Globus pallidus (tissue), 1 donor: ENCODE measurements around the gene GATA1.

Experiments
- DNase-seq: peaks from one replicate; pipeline ENCODE4 v3.0.0-alpha.2; 2015; ENCODE audit warnings: low spot score

Gene GATA1

DNA sequence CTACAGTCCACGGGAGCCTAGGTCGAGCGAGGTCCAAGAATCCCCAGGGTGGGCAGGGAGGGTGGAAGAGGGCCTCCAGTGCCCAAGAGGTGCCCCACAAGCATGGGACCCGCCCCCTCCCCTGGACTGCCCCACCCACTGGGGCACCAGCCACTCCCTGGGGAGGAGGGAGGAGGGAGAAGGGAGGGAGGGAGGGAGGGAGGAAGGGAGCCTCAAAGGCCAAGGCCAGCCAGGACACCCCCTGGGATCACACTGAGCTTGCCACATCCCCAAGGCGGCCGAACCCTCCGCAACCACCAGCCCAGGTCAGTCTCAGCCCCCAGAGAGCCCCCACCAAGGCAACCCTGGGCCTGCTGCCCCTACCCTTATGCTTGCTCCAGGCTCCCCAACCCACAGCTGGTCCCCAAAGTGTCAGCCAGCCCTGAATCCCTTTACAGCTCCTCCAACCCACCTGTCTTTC, at the start of gene GATA1:
Gene GATA1, plus strand, starts transcription at position 250 of the 460 bp plus-strand sequence. CDS start 4,520 bp downstream, outside the sequence.
- DNase-seq, result no peak

DNA sequence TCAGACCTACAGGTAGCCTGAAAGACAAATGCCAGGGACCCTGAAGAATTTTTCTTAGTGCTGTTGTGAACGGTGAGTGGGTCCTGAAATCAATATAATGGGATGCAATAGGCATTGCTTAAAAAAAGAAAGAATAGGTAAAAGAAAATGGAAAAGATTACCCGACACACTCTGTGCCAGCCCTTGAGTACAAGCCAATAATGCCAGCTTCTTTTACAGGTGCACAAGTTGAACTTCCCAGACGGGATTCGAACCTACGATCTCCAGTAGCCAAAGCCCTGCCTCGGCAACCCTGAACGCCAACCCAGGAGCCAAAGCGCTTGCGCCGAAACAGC, 49.5 kb upstream of the GATA1 start:
- no peak for DNase-seq

DNA sequence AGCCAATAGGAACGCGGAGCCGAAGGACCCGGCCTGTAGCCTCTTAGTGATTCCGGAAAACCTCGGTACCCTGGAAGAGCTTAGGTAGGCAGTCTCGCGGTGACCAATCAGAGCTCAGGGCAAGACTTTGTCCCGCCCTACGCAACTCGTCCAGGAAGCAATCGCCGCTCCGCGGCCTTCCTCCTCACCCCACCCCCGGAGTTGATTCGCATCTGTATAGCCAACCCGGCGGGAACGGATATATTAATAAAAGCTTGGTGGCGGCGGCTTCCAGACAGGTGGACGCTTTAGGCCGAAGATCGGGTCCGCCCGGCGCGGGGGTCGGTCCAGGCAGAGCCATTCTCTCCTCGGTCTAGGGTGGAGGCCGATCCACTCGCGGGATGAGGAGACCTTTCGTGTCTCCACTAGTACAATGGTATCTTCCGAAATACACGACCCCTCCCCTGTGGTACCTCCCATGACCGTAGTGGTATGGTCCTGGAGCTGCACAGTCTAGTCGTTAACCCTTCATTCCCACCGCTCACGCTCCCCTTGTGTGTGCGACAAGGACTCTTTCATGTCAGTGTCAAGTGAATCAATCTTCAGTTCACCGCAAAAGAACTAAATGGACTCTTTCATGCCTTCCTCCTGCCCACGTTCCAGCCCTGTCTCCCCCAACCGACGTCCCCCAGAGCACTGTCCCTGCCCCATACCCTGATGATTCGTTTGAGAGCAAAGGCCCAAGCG, 49.0 kb upstream of the GATA1 start:
- DNase-seq, result peak; percentile 96

DNA sequence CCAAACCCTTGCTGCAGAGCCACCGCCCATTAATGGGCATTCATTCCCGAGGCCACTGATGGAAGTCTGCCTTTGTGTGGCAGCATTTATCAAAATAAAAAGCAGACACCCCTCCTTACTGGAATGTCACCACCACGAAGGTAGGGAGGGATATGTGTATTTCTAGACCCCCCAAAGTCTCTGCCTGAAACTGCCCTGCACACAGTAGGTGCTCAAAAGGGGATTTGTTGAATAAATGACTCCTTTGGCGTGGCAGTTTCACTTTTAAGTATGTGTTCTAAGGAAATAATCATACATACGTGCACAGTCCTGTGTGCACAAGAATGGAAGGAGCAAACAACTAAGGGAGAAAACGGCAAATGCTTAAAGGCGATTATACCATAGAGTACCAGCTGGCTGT, 48.5 kb upstream of the GATA1 start:
- DNase-seq, result no peak

DNA sequence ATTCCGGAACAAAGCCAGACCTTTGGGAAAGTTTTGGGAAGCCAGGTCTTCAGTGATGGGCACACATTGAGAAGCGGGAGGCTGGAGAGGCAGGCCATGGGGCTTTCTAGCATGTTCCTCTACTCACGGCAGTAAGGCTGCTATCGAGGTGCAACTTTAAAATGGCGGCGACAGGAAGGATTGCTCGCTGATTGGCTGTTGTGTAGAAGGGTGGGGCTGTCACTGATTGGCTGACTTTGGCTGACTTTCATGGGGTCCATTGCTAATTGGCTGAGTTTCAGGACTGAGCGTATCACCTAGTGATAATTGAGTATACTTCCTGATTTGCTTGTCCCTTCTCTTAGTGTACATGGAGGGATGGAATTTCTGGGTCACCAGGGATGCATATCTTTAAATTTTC, 44.6 kb upstream of the GATA1 start:
- DNase-seq, result no peak

DNA sequence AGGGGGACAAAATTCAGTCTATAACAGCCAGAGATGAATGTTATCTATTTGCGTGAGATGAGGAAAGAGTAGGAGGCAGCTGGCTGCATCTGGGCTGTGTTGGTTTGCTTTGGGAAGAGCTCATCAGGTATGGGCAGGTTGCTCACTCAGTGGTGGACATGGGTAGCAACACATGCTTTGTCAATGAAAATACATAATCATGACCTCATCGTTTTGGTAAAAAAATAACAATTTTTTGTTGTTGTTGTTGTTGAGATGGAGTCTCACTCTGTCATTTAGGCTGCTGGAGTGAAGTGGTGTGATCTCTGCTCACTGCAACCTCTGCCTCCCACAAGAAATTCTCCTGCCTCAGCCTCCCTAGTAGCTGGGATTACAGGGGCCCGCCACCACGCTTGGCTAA, 41.2 kb upstream of the GATA1 start:
- no peak for DNase-seq

DNA sequence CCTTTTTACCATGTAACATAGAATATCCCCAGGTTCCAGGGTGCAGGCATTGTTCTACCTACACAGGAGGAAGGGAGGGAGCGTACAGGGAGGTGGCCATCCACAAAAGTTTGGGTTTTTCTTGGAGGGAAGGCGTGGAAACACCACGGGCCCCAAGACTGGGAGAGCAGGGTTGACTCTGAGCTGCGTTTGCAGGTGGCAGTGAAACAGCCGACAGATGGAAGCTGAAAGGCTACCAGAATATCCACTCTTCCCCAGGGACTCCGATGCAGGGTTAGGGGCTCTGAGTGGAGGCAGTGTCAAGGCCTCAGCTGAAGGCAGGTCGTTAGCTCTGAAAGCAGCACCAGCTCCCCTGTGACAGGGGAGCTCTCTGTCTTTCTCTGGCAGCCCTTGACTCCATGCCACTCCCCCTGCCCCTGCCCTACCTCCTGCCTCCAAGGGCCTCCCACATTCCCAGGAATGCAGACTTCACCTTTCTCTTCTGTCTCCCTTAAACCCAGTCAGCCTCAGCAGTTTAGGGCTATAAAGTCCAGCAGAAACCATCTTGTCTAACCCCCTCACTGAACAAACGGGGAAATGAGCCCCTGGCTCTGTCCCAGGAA, 38.9 kb upstream of the GATA1 start:
- DNase-seq, result no peak

DNA sequence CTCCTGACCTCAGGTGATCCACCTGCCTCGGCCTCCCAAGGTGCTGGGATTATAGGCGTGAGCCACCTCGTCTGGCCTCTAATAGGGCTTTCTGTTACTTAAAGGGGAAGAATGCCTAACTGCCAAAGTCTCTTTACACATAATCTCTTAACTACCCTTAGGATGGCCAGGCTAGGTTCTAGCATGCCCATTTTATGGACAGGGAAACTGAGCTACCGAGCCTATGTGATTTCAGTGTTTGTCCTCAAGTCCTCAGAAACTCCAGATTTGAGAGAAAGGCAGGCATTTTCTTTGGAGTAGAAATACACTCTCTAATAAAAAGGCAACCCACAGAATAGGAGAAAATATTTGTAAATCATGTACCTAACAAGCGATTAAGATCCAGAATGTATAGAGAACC, 37.2 kb upstream of the GATA1 start:
- no peak for DNase-seq

DNA sequence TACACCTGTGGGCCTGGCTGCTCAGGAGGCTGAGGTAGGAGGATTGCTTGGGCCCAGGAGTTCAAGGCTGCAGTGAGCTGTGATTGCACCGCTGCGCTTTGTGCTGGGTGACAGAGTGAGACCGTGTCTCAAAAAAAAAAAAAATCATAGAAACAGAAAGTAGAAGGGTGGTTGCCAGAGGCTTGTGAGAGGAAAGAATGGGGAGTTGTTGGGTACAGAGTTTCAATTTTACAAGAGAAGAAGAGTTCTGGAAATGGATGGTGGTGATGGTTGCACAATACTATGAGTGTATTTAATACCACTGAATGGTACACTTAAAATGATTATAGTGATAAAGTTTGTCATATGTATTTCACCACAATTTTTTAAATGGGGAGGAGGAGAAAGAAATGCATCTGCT, 35.0 kb upstream of the GATA1 start:
- no peak for DNase-seq

DNA sequence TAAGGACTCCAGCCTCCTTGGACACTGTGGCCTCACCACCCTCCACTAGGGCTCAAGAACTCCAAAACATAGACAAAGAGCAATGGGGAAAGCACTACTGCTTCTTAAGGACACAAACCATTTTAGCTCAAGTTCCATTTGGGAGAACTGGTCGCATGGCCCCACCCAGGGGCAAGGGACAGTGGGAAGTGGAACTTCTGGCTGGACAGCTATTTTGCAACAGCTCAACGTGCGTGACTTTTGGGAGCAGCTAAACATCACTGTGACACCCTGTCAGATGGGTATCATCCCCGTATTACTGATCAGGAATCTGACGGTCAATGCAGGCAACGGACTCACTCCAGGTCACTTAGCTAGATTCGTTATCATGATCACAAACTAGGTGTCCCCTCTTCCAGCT, 33.9 kb upstream of the GATA1 start:
- no peak for DNase-seq

DNA sequence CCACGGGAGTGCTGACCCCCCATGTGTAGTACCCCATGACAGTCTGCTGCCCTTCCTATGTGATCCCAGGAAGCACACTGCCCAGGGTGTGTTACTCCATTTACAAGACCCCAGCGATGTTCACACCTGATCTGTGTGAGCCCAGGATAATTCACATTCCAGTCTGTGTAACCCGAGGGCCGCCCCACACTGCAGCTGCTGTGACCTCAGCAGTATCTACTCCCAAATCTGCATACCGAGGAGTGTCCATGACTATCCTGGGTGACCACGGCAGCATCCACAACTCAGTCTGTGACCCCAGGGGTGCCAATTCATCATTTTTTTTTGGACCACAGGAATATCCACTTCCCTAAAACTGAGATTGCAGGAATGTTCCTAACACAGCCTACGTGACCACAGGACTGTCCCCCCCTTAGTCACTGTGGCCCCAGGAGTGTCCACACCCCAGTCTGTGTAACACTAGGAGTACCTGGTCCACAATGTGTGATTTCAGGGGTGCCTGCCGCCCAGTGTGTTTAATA, 32.6 kb upstream of the GATA1 start:
- DNase-seq, result no peak

DNA sequence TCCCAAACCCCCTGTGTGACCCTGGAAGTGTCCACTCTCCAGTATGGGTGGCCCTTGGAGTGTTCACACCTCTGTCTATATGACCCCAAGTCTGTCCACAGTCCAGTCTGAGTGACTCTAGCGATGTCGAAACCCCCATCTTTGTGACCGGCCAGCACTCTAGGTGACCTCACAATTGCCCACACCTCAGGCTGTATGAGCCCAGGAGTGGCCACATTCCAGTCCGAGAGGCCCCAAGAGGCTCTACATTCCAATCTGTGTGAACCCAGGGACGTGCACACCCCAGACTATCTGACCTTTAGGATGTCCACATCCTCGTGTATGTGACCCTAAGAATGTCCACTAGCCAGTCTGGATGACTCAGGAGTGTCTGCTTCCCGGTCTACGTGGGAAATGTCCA, 32.2 kb upstream of the GATA1 start:
- DNase-seq, result no peak

DNA sequence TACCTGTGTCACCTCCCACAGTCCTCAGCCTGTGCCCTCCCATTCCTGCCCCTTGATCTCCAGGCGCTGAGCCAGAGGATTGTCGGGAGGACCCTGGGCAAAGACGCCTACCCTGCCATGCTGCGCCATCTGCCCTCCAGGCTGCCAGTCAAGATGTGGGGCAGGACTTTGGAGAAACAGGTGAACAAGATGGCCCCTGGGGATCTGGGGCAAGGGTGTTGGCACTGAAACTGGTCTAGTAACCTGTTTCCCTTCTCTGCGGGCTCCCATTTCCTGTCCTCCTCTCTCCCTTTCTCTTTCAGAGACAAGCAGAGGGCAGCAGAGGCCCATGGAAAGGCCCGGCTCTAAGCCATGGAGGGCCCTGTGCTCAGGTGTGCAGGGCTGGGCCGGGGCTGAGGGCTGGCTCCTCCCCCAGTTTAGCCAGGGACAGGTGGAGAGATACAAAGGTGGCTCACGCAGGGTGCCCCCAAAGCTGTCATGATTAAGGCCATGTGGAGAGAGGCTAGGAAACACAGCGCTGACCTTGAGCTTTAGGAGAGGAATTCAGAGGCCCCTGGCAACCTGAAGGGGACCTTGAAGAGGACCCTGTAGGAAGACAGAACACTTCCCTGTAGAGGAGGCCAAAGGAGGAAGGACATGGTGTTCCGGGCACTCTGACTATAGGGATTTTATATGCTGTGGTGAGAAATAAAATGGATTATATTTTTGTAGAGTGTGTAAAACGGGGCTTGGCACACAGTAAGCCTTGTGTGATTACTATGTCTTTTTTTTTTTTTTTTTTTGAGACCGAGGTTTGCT, 24.5 kb upstream of the GATA1 start, which contains the start of gene GLOD5:
Gene GLOD5, plus strand, starts transcription at position 74 of the 798 bp plus-strand sequence. Its CDS starts 44 bp downstream, at position 118.
- DNase-seq, result no peak

DNA sequence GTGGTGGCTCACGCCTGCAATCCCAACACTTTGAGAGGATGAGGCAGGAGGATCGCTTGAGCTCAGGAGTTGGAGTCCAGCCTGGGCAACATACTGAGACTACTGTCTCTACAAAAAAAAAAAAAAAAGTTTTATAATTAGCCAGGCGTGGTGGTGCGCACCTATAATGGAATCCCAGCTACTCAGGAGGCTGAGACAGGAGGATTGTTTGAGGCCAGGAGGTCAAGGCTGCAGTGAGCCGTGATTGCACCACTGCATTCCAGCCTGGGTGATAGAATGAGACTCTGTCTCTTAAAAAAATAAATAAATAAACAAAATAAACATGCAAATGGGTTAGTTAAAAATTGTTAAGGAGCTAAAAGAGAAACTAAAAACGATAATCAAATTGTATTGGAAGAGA, 17.2 kb upstream of the GATA1 start:
- DNase-seq, result no peak

DNA sequence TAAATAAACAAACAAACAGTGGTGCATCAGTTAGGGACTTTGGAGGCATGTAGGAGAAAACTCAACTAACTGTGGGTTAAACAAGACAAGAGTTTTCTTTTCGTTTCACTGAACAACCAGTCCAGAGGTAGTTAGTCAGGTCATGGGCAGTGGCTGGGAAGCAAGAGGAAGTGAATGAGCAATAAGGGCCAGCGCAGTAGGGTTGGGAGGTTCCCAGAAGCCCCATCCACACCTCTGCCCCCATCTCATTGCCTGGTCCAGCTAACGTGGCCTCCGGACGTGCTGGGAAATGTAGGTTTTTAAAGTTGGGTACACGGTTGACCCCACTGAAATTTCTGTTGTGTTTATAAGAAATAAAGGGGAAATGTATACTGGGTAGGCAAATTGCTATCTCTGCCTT, 16.1 kb upstream of the GATA1 start:
- no peak for DNase-seq

DNA sequence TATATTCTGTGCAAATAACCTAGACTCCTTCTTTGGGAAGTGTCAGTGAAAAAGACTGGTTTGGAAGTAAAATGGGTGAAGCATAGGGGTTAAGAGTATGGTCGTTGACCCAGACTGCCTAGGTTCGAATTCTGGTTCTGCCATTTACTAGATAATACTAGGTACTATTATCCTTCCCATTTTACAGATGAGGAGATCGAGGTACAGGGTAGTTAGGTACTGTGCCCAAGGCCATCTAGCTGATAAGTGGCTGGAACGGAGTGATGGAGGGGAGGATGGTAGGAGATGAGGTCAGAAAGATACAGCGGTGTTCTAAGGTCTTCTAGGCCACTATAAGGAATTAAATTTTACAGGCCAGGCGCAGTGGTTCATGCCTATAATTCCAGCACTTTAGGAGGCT, 13.8 kb upstream of the GATA1 start:
- DNase-seq, result no peak

DNA sequence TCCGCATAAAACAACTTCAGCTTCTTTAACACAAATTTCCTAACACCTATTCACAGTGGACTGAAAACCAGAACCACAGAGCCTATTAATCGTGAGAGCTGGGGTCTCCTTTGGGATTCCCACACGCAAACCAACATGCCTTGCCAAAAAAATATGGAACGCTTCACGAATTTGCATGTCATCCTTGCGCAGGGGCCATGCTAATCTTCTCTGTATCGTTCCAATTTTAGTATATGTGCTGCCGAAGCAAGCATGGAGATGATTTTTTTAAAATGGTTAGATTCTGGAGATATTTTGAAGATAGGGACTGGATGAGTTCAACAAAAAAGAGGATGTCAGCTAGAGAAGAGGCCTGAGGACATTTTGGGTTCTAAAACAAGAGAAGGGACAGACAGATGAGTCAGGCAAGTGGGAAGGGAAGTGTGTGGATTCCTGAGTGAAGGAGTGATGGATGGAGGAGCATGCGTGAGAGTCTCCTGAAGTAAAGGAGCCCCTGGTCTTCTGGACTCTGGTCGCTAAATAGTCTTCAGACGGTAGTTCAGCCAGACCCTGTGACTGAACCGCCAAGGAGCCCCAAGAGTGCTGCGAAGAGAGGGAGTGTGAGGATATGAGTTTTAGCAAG, 9.5 kb upstream of the GATA1 start:
- DNase-seq, result no peak

DNA sequence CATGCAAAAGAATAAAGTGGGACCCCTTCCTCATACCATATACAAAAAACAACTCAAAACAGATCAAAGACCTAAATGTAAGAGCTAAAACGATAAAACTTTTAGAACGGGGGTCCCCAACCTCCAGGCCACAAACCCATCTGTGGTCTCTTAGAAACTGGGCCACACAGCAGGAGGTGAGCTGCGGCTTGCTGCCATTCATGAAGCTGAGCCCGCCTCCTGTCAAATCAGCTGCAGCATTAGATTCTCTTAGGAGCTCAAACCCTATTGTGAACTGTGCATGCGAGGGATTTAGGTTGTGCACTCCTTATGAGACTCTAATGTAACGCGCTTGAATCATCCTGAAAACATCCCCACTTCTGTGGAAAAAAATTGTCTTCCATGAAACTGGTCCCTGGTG, 7.0 kb upstream of the GATA1 start:
- DNase-seq, result no peak

DNA sequence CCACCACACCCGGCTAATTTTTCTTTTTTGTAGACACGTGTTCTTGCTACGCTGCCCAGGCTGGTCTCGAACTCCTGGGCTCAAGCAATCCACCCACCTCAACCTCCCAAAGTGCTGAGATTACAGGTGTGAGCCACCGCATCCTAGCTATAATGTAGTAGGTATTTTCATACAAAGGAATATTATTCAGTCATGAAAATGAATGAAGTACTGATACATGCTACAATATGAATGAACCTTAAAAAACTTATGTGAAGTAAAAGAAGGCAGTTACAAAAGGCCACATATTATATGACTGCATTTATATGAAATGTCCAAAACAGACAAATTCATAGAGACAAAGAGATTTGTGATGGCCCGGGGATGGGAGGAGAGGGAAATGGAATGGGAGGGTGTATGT, 4.7 kb upstream of the GATA1 start:
- no peak for DNase-seq

DNA sequence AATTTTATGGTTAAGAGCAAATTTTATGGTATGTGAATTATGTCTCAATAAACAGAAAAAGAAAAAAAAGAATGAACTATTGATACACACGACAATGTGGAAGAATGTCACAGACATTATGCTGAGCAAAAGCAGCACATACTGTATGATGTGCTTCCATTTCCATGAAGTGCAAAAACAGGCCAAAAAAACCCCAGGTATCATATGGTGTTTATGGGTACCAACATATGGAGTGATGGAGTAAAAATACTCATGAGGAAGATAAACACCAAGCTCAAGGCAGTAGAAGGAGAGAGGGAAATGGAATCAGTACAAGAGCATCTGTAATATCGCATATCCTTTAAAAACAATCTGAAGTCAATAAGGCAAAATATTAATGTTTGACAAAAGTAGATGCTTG, 4.2 kb upstream of the GATA1 start:
- no peak for DNase-seq

DNA sequence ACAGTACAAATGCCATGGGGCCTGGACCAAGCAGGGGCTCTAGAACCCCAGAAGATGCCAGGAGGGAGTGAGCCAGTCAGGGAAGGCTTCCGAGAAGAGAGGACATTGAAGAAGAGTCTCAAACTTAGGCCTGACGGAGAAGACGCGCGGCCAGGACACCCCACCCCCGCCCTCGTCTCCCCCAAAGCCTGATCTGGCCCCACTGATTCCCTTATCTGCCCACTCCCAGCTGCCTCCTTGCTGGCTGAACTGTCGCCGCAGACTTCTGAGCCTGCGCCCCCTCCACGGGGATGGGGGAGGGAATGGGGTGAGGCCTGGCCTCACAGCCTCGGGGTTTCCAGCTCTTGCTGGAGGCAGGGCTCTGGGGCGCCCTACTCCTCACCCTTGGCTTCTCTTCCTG, 3.6 kb upstream of the GATA1 start:
- DNase-seq, result no peak

DNA sequence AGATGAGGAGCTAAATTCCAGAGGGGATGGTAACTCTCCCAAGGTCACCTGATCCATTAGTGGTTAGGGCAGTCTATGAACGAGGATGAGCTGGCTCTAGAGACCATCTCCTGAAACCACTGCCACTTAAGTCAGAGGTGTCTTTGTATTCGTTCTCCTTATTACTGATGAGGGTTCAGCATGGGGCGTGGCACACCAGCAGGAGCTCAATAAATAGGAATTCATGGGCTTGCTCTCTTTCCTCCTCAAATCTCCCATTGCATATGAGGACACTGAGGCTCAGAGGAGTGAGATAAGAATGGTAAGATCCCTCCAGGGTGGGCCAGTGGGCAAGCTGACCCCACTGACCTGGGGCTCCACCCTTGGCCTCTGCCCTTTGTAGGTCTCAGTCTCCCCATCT, 1.7 kb upstream of the GATA1 start:
- no peak for DNase-seq

DNA sequence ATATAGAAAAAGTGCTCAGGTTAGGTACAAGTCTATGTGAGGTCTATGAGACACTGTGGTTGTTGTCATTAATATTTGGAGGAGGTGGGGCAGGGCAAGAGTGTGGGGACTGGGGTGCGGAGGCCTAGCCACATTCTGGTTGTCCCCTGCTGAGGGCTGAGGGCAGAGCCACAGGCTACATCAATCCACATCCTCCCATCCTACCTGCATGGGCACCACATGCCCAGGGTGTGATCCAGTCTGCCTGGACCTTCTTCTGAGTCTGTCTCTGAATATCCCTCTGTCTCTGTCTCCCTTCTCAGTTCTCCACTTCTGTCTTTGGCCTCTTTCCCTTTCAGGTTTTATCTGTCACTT, 1.2 kb upstream of the GATA1 start:
- no peak for DNase-seq
